Heart right ventricle (tissue), 16 donors: Measurements from ENCODE around the gene RUNDC1. TPM values are rescaled to one million over a fixed set of nuclear protein-coding genes. Genes with fewer than 3 reads are reported as not detected.
A peak's percentile ranks its signal among the peaks of the same experiment; 100 is the strongest.

Experiments used
- ATAC-seq, 8 donors: fragments of 200-7000 bp; cut with Tn5 transposase; one replicate each; pipeline ENCODE4 v1.9.1; 2020; ENCODE audit warnings: mild to moderate bottlenecking in 8 of 8, moderate library complexity in 8 of 8, moderate number of reproducible peaks in 1 of 8
- DNase-seq, 2 donors: peaks; one replicate each; pipeline ENCODE4 v3.0.0-alpha.2; 2020
- H3K27ac ChIP-seq, 10 donors: fragments of 200-600 bp; sonication (generic) in 2 of 10; one replicate each; pipeline versions ENCODE4 v1.5.0 to v1.8.0; 2020 to 2022; ENCODE audit warnings: mild to moderate bottlenecking in 3 of 10
- H3K27me3 ChIP-seq, 7 donors: fragments of 200-600 bp; one replicate each; pipeline ENCODE4 v1.8.0; 2021 to 2022; ENCODE audit warnings: mild to moderate bottlenecking in 2 of 7
- H3K36me3 ChIP-seq, 9 donors: fragments of 200-600 bp; sonication (generic) in 1 of 9; one replicate each; pipeline versions ENCODE4 v1.5.0 to v1.8.0; 2020 to 2022; ENCODE audit warnings: mild to moderate bottlenecking in 2 of 9
- H3K4me1 ChIP-seq, 9 donors: fragments of 200-600 bp; sonication (generic) in 1 of 9; one replicate each; pipeline versions ENCODE4 v1.5.0 to v1.8.0; 2020 to 2022; ENCODE audit warnings: mild to moderate bottlenecking in 4 of 9
- H3K4me3 ChIP-seq, 10 donors: fragments of 200-600 bp; sonication (generic) in 2 of 10; one replicate each; pipeline versions ENCODE4 v1.5.0 to v1.8.0; 2020 to 2022; ENCODE audit warnings: mild to moderate bottlenecking in 7 of 10, moderate library complexity in 2 of 10
- H3K9me3 ChIP-seq, 11 donors: fragments of 200-600 bp in 10 of 11; sonication (generic) in 2 of 11; one replicate each; pipeline versions ENCODE4 v1.5.0 to v1.8.0; 2013 to 2022; ENCODE audit warnings: mild to moderate bottlenecking in 2 of 11, control low read depth in 1 of 11, moderate library complexity in 1 of 11
- WGBS, 2 donors: extraction: QIAGEN DNeasy Blood & Tissue Kit; methylation state at CpG; one replicate each; pipeline ENCODE4 v1.1.7; 2013; ENCODE audit warnings: inconsistent platforms in 1 of 2; 5-methylcytosine and 5-hydroxymethylcytosine counted together
- intact Hi-C, 10 donors: fragments of 100-400 bp; cut with DNase I; formaldehyde crosslinking; loops; one replicate each; pipeline versions ENCODE4 v1.11.1 to v1.14.2; 2022
- polyA plus RNA-seq, 2 donors: library from polyadenylated mRNA; stranded (reverse); fragments of 200-250 nt; gene quantifications; one replicate each; pipeline ENCODE4 v1.2.3, GENCODE V29; 2013
- total RNA-seq, 10 donors: library from RNA; stranded (reverse); fragmentation: NEBNext Ultra II Directional in 3 of 10; extraction: Animal tissue kit (Norgen Biotek cat#: 25700) in 3 of 10; gene quantifications; one replicate each; pipeline versions ENCODE4 v1.2.1 to v1.2.4, GENCODE V29; 2021 to 2023
- TF ChIP-seq, protein P1 (sequence below), 9 donors: fragments of 200-600 bp; sonication (generic) in 2 of 9; IDR thresholded peaks; one replicate each; pipeline versions ENCODE4 v1.5.0 to v1.8.0; 2021 to 2022; ENCODE audit warnings: antibody characterized with exemption in 9 of 9, mild to moderate bottlenecking in 5 of 9, moderate library complexity in 1 of 9
- donor health status: Arrhythmogenic right ventricular cardiomyopathy.
- donor health status: ischemic (EF 13 %, LVEDD 7.1; RV severe dilation, severe dysfunction).
- donor health status: healthy with polysubstance abuse.
- donor health status: DM: no; HTN: yes; CAD: no.
- donor health status: DM: no; HTN: no; CAD: no.
- donor health status: ischemic (EF 25% LVEDD 6.9; RV normal size, moderate dysfunction).
- donor health status: ischemic (EF 25% LVEDD 5.7; RV mildly dilated, moderate dysfunction).
- donor health status: healthy.
- donor health status: DM: yes; HTN: yes; CAD: no.
- donor health status: Ischemic cardiomyopathy.
- donor health status: ischemic (EF 35%, LVEDD 5.7; RV mildly dilated, moderate dysfunction).
- donor health status: nonischemic (EF 11% LVEDD 7.7; RV severe dilation, severe dysfunction).
- donor health status: DM: yes; HTN: yes; CAD: no.
- donor health status: PGD.
- donor health status: ischemic (EF 29% LVEDD 5.4; RV normal size, mild dysfunction).
- donor health status: nonischemic (EF 23%, LVEDD 6.1; RV moderate dilation, normal function).

Gene RUNDC1
- total and polyA plus RNA-seq, 12 donors: 5.6 to 21.0 (median 10.9) TPM

- Histone ChIP-seq H3K36me3 (peaks cover 0 to 40% (median 22%) of the 10 kb centered on the region in 9 donors), H3K4me1 (peaks cover 0 to 7% (median 0%) of the 10 kb centered on the region in 9 donors), H3K4me3 (no peak overlapping the region), H3K27ac (no peak overlapping the region), H3K9me3 (no peaks in the 10 kb centered on the region), H3K27me3 (no peaks in the 10 kb centered on the region)
- ATAC-seq (no peak), DNase-seq (no peak)
- TF ChIP-seq, protein P1, sequence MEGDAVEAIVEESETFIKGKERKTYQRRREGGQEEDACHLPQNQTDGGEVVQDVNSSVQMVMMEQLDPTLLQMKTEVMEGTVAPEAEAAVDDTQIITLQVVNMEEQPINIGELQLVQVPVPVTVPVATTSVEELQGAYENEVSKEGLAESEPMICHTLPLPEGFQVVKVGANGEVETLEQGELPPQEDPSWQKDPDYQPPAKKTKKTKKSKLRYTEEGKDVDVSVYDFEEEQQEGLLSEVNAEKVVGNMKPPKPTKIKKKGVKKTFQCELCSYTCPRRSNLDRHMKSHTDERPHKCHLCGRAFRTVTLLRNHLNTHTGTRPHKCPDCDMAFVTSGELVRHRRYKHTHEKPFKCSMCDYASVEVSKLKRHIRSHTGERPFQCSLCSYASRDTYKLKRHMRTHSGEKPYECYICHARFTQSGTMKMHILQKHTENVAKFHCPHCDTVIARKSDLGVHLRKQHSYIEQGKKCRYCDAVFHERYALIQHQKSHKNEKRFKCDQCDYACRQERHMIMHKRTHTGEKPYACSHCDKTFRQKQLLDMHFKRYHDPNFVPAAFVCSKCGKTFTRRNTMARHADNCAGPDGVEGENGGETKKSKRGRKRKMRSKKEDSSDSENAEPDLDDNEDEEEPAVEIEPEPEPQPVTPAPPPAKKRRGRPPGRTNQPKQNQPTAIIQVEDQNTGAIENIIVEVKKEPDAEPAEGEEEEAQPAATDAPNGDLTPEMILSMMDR (IDR thresholded peaks at IDR 0.05): no peak
- intact Hi-C loops: loop anchor here in 1 of 10 donors (10.0 kb wide), 1 partner anchor 232 kb away; no protein-coding TSS in a partner anchor
- WGBS, 2 donors: 88 to 100% methylated on average over 1 of the region's 1 CpG
Measured at GRCh38 chr17:42946812-42947211, 33.6 kb upstream of the RUNDC1 start.

DNA sequence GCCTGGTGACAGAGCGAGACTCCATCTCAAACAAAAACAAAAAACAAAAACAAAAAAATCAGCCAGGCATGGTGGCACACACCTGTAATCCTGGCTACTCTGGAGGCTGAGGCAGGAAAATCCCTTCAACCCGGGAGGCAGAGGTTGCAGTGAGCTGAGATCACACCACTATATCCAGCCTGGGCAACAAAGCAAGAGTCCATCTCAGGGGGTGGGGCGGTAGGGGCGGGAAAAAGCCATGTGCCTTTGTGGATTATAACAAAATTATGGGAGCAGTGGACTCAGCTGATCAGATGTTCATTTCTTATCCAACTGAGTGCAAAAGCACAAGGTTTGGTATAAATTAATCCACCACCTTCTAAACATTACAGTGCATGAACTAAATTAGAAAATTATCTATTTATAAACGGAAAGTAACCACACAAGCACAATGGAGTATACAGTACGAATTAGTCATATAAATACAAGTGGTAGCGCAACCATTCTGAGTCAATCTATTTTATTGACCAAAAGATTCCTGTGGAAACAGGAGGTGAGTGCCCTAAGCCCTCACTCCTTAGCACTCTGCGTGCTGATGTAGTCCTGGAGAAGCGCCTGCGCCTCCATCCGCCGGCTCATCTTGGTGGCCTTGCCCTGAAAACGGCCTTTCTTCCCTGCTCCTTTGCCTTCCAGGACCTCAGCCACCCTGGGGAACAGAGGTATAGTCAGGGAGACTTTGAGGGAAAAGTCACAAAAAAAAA lies 30.2 kb upstream of the RUNDC1 start:
- Histone ChIP-seq H3K27ac (no peak overlapping the region), H3K4me1 (peaks cover 0 to 7% (median 0%) of the 10 kb centered on the region in 9 donors), H3K9me3 (no peaks in the 10 kb centered on the region), H3K36me3 (peaks cover 5 to 74% (median 54%) of the 10 kb centered on the region in 9 donors), H3K27me3 (no peaks in the 10 kb centered on the region), H3K4me3 (no peak overlapping the region)
- DNase-seq (no peak), ATAC-seq (no peak)
- TF ChIP-seq, protein P1 (IDR thresholded peaks at IDR 0.05): no peak
- intact Hi-C loops: loop anchor here in 1 of 10 donors (10.0 kb wide), 1 partner anchor 735 kb away; no protein-coding TSS in a partner anchor
- 92 to 93% methylated on average over 13 of the region's 13 CpGs for WGBS, 2 donors

- ATAC-seq: peak in 3 of 8 donors; percentile 29 to 43 (median 37)
- H3K4me1 ChIP-seq: no peaks in the 10 kb centered on the region
- no peaks in the 10 kb centered on the region for H3K27me3 ChIP-seq
- intact Hi-C loops: loop anchor here in 1 of 10 donors (10.0 kb wide), 1 partner anchor 739 kb away; no protein-coding TSS in a partner anchor
- TF ChIP-seq, protein P1 (IDR thresholded peaks at IDR 0.05): no peak
- no peak overlapping the region for H3K27ac ChIP-seq
- no peak overlapping the region for H3K4me3 ChIP-seq
- DNase-seq: no peak
- H3K9me3 ChIP-seq: no peaks in the 10 kb centered on the region
- 96 to 100% methylated on average over 1 of the region's 1 CpG for WGBS, 2 donors
- peaks cover 6 to 99% (median 74%) of the 10 kb centered on the region in 9 donors for H3K36me3 ChIP-seq
Measured at GRCh38 chr17:42953669-42954068, 26.7 kb upstream of the RUNDC1 start.

GRCh38 chr17:42964161-42964932 lies 16.0 kb upstream of the RUNDC1 start, which contains the start of gene AARSD1:
Gene AARSD1, minus strand, starts transcription at chr17:42964454. Its CDS starts 14 bp downstream, at chr17:42964440.
- ATAC-seq (peak; percentile 94 to 99 (median 98)), DNase-seq (peak; percentile 91)
- intact Hi-C loops: no loop called here
- TF ChIP-seq, protein P1 (IDR thresholded peaks at IDR 0.05): no peak
- H3K4me3 ChIP-seq: peak within 1 kb of the TSS; percentile 50 to 89 (median 77)
- peak within 1 kb of the TSS; percentile 0 to 93 (median 88) for H3K27ac ChIP-seq
- no peaks in the 10 kb centered on the region for H3K27me3 ChIP-seq
- H3K36me3 ChIP-seq: peaks cover 0 to 36% (median 16%) of the 10 kb centered on the region in 9 donors
- 1 to 2% methylated on average over 43 of the region's 43 CpGs for WGBS, 2 donors
- H3K9me3 ChIP-seq: no peaks in the 10 kb centered on the region
- peaks cover 0 to 17% (median 14%) of the 10 kb centered on the region in 9 donors for H3K4me1 ChIP-seq
